GM12801 (cell line): Measurements from ENCODE around the gene RRP9.

Experiments used
- TF ChIP-seq, protein P1 (sequence below): IDR thresholded peaks from one replicate; pipeline ENCODE4 v1.5.1; 2011; ENCODE audit warnings: control low read depth; ENCODE audit not compliant: insufficient read length; ENCODE audit errors: extremely low read depth

RRP9 gene

DNA sequence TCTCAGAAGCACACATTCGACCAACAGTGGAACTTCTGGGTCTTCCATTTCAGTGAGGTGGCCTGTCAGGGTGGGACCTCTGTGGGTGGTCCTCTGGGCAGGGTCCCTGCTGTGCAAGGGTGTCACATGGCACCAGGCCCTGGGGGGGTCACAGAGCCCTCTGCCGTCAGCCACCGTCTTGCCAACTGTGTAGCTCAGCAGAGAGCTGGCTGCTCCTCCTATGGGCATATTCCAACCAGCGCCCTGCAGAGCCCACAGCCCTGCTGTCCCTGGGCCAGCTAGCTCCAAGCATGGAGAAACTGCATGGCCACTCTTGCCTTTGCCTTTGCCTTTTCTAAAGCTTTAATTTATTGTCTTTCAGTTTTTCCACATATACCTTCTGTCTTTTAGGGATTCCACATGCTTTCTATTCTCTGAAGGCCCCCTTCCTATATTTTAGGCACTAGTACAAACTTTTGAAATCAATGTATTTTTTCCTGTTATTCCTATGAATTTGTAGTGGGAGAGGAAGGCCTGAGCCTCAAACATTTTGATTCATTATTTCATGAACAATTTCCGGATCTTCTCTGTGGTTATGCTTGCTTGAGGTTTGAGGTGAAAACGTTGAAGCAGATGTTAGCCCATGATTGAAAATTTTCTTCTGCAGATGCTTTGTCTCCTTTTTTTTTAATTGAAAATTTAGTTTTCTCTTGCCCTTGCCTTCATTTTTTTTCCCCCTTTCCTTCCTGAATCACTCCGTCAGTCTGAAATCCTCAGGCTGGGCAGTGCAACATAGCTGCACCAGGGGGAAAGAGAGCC, 50.3 kb downstream of the RRP9 start:
- TF ChIP-seq, protein P1, sequence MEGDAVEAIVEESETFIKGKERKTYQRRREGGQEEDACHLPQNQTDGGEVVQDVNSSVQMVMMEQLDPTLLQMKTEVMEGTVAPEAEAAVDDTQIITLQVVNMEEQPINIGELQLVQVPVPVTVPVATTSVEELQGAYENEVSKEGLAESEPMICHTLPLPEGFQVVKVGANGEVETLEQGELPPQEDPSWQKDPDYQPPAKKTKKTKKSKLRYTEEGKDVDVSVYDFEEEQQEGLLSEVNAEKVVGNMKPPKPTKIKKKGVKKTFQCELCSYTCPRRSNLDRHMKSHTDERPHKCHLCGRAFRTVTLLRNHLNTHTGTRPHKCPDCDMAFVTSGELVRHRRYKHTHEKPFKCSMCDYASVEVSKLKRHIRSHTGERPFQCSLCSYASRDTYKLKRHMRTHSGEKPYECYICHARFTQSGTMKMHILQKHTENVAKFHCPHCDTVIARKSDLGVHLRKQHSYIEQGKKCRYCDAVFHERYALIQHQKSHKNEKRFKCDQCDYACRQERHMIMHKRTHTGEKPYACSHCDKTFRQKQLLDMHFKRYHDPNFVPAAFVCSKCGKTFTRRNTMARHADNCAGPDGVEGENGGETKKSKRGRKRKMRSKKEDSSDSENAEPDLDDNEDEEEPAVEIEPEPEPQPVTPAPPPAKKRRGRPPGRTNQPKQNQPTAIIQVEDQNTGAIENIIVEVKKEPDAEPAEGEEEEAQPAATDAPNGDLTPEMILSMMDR, result no peak

DNA sequence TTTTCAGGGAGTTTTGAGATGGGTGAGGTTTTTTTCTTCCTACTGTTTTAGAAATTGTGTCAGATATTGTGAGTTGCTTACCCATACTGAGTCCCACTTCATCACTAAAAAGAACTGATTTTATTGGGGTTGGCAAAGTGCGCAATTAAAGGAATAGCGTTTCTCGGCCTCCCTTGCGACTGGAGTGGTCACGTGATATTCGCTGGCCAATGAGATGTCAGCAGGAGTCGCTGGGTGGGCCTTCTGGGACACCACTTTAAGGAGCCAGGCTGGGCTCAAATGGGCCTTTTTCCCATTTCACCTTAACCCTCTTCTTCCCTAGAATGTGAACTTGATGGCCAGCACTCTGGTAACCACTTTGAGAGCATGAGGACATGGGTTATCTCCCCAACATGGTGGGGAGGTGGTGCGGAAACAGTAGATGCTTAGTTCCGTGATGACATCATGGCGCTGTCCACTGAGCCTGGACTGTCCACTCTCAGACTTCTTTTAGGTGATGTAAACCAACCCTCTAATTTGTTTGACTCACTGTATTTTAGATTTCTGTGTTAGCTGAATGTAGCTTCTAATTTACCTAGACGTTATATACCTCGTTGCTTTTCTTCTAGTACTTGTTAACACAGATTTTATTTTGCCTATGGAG, 53.1 kb downstream of the RRP9 start:
- TF ChIP-seq, protein P1, result no peak

DNA sequence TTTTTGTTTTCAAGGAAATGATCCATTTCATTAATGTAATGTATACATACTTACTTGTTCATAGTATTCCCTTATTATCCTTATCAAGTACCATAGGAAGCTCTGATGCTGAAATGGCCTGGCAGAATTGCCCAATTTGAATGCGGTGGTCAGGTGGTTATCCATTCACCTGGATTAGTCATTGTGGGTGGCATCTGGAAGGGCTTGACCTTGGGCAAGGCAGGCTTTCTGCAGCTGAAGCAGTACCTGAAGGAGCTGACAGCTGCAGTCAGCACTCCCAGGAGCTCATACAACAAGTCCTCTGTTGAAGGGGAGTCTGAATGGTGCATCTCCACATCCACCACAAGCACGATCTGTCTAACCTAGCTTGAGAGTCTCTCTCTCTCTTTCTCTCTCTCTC, 54.1 kb downstream of the RRP9 start:
- TF ChIP-seq, protein P1, result no peak

DNA sequence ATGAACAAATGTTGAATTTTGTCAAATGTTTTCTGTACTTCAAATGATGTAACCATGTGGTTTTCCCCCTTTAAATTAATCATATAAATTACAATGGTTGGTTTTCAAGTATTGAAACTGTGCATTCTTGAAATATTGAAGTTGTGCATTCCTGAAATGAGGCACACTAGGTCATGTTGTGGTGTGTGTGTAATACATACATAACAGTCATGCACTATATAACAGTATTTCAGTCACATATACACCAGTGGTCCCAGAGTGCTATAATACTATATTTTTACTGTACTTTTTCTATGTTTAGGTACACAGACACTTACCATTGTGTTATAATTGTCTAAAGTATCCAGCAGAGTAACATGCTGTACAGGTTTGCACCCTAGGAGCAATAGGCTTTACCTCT, 55.3 kb downstream of the RRP9 start:
- TF ChIP-seq, protein P1, result no peak
